HG03432 (cell line): ENCODE results near the gene NOC4L.
"Not testable (repeated sequence)": the region's sequence is repeated elsewhere in the genome, so short reads cannot be mapped to it uniquely, and the experiment has no call there.

Experiments
- ATAC-seq: cut with Tn5 transposase; IDR thresholded peaks from one replicate; pipeline ENCODE4 v1.9.1; 2021; ENCODE audit warnings: mild to moderate bottlenecking, moderate library complexity; ENCODE audit not compliant: unreplicated experiment

The NOC4L gene

DNA sequence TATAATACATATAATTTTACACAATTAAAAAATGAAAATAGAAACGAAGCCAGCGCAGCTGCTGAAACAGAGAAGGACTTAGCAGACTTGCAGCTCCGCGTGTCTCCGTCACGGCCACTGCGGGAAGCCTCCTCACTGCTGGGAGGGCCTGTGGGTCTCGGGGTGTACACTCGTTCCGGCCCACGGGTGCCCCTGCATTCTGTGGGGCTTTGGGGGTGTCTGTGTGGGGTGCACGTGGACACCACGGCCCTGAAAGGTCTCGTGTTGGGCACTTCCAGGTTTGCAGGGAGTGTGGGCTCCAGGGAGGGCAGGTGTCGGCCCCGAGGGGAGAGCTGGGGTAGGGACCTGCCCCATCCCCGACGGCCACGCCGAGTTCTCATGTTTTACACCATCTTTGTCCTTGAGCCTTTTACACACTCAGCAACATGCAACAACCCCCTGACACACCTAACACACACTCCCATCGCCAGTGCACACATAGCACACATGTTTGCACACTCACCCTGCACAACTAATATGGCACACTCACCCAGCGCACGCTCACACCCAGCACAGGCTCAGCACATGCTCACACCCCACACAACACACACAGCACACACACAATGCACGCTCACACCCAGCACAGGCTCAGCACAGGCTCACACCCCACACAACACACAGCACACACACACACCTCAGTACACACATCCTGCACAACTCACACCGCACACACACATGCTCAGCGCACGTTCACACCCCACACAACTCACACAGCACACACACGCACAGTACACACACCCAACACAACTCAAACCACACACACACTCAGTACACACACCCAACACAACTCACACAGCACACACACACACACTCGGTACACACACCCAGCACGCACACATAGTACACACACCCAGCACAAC lies 36.6 kb downstream of the NOC4L start:
- ATAC-seq, result no peak

DNA sequence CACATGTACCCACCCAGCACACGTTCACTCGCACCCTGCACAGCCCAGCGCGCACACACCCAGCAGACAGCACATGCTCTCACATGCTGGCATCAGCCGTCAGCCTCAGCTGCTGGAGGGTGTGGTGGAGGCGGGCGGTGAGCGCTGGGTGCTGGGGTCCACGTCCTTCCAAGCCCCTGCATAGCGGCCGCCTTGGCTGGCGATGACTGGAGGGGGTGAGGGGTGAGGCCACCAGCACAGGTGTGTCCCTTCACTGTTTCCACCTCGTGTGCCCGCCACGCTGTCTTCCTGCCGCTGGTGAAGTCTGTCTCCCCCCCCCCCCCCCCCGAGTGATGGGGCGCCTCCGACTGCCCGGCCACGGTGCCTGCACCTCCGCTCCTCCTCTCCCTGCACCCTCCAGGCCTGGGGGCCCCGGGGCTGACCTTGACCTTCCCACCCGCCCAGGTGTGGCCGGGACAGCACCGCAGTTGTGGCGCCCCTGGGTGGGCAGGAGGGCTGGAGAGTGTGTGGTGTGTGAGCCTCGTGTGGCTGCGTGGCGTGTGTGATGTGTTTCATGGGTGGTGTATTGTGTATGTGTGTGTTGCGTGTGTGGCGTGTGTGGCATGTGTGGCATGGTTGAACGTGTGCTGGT lies 37.4 kb downstream of the NOC4L start:
- no peak for ATAC-seq

DNA sequence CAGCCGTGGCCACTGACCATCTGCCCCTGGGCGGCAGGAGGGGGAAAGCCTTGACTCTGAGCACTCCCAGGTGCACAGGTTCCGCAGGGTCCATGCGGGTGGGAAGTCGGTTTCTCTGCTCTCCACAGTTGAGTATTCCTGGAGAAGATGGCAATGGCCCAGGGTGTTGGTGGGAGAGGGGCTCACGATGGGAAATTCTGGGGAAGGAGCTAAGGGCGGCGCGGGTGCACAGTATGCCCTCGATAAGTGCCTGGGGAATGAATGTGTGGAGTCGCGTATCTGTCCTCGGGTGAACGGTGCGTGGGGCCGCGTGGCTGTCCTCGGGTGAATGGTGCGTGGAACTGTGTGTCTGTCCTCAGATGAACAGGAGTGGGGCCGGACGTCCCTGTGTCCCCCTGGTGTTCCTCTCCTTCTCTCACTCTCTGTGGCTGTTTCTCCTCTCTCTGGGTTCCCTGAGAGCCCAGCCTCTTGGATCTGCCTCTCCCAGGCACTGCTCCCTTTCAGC lies 38.0 kb downstream of the NOC4L start:
- ATAC-seq, result no peak

DNA sequence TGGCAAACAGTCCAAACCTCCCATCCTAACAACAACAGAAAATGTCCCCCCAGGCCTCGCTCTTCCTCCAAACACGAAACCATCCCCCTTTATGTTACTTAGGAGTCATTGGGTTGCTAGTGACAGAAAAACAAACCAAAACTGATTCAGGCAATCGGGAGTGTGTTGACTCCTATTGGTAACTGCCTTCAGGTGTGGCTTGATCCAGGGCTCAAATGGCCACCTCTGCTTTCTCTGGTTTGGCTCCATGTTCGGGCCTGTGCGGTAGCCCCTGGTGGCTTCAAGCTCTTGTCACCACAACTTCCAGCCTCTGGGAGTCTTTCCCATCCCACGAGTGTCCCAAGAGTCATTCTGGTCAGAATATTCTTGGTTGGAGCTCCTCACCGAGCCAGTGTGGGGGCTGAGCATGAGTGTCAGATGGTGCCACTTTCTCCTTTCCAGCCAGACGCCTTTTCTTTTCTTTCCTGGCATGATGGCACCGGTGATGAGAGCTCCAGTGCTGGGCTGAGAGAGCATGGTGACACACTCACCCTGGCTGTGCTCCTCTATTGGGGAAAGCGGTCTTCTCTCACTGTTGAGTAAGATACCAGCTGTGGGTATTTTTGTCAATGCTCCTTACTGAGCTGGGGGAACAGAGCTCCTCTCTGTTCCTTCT lies 38.6 kb downstream of the NOC4L start:
- no peak for ATAC-seq

DNA sequence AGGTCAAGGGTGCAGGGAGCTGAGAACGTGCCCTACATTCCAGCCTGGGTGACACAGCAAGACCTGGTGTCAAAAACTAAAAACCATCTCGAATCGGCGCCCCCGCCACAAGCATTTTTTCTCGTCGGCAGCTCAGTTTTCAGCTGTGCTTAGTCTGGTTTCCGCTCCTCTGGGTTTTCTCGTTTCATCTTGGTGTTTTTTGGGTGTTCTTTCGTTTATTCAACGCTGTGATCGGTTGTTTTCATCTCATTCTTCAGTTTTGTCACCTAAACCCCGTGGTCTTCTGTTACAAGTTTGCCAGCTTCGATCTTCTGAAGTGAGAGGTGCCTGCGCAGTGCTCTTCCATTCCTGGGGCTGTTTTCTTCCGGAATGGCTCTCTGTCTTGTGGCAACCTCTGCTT lies 41.4 kb downstream of the NOC4L start:
- ATAC-seq, result no peak

DNA sequence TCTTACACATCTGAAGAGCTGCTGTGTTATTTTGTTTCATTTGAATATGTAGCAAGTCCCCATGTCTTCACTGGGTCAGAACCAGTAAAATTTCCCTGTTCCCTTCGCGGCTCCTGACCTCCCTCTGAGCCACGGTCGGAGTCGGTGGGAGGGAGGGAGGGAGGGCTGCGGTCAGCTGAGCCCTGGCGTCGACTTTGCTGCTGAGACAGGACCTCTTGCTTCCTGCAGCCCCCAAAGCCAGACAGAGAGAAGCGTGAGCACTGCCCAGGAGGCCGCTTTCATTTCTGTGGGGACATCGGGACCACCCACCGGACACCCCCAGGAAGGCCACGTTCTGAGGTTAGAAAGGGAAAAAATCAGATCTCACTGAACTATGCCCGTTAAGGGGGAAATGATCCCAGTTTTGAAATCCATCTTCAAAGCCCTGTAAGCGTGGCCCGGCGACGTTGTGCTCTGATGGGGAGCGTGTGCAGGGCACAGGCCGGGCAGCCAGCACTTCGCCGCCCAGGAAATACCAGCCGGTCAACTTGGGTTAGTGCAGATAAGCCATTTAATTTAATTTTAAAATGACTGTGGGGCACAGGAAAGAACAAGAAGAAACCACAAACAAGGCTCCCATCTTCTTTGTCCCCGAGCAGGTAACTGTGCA lies 42.1 kb downstream of the NOC4L start:
- no peak for ATAC-seq

DNA sequence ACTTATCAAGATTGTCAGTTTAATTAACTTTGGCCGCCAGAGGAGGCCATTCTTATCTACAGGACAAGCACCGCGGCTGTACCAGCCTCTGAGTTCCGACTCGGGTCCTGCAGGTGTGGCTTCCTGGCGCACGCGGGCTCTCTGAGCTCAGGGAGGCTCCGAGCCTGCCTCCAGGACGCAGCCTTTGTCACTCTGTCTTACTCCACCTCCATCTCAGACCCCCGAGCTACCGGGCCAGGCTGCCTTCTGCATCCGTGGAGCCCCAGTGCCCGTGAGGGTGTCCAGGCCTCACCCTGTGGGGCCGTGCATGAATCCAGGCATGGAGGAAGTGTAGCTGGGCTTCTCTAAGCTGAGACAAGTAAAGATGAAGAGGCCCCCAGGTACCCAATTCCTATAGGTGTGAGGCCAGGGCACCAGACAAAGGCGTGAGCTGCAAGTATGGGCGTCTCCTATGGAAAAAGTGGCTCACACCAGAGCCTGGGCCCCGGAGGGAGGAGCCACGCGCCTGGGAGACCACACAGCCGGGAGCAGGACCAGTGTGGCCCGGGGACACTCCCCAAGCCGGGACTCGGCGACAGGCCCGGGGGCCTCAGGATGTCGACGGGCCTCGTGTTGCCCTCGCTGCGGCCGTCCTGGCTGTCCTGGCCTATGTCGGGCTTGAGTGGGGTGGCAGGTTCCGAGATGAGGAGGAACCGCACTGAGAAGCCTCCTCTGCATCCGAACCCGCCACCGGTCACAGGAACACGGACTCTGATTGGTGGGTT lies 42.8 kb downstream of the NOC4L start:
- ATAC-seq, result no peak

DNA sequence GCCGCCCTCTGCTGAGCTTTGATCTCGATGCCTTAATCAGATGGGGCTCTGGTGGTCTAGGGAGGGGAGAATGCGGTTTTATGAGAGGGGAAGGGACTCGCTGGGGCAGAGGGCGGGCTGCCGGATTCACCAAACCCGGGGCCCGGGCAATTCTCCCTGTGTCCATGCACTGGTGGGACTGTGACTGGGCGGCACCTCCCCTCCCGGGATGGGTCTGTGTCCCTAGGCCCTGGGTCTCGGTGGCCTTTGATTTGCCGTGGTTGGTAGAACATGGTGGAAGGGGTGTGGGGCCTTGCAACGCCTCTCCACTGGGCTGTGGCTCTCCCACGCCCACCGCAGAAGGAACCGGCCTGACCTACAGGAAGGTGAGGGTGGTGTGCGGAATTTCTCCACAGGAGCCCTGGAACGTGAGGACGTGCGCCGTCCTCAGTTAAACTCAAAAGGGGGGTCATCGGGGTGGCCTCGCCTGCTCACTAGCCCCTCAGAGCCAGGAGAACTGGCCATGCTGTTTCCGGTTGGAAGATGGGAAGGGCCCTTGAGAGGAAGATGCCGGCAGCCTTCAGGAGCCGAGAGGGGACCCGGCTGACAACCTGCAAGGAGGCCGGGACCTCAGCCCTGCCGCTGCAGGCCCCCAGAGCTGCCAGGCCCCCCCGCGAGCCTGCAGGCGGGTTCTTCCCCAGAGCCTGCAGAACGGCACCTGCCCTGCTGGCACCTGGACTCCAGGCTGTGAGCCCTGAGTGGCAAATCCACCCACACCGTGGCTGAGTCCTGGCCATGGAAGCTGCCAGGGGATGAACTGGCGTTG lies 43.6 kb downstream of the NOC4L start:
- ATAC-seq, result no peak

DNA sequence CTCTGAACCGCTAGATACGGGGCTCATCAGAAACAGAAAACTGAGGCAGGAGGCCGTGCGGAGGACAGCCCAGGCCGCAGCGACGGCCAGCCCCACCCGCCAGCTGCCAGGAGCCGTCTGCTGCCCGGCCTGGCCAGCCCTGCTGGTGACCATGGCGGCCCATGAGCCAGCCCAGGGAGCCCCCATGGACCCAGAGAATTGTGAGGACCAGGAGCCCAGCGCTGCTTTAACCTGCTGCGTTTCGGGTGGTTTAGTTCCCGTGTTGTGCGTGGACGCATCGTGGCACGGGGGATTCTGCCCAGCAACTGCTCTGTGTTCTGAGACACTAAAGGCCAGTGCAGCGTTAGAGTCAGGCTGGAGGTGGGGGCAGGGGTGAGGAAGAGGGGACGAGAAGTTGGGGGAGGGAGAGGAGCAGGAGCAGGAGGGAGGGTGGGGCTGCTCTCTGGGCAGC lies 44.2 kb downstream of the NOC4L start:
- no peak for ATAC-seq

DNA sequence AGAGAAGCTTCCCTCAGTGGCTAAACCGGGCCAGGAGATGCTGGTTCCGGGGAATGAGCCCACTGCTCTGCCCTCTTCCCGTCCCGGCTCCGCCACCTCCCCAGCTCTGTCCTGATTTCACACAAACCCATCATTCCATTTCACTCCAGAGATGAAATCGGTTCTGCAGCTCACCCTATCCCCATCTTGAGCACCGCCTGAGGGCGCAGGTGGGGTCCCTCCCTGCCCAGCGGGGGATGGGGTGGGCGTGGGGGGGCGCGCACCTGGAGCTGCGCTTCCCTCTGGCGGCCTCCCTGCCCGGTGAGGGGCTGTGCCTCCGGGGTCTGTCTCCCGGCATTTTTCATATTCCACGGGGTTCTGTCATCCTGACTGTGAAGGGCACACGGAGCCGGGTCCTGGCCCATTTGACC lies 44.7 kb downstream of the NOC4L start:
- ATAC-seq, result peak; percentile 1

DNA sequence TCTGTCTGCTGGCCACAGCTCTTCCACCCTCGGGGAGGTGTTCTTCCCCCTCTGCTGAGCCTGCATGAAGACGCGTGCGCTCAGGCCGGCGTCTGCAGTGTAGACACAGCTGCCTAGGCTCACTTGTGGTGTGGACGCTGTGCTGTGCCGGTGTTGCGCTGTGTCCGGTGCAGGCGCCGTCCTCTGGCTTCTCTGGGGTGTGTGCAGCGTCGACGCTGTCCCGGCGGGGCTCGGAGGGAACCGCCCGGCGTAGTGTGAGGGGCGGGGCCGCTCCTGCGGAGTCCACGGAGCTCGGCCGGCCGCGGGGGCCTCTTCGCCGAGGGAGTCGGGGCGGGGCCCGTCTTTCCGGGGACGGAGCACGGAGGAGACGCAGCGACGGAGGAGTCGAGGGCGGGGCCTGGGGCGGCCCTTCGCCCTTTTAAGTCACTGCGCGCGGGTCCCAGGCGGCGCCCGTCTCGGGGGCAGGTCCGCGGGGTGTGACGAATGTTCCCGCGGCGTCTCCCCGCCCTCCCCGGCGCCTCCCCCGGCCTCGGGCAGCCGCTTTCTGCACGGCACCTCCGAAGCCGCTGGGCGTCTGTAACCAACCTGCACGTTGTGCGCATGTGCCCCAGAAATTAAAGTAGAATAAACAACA lies 45.2 kb downstream of the NOC4L start:
- ATAC-seq, result peak; percentile 93

DNA sequence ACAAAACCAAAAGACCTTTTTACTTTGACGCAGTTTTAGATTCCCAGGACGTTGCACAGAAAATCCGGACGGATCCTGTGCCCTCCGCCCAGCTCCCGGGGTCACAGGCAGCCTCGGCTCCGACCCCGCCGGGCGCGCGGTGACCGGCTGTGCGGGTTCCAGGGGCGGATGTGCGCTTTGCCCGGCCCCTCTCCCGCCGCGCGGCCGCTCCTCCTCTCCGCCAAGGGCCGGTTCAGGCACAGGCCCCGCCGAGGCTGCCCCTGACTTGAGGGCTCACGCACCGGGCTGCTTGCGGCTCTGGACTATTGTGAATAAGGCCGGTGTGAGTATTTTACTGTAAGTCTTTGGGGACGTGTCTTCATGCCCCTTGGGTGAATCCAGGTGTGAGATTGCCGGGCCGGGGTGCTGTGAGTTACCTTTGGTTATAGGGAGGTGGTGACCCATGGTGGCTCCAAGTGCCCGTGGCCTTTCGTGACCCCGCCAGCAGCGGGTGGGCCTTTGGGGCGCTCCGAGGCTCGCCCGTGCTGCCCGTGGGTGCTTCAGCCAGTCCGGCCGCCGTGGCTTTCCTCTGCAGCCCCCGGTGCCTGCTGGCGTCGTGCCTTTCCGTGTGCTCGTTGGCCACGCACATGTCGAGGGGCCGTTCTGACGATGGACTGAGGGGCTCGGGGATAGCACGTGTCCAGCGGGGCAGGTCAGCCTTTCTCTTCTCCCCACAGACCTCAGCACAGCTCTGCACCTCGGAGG lies 45.9 kb downstream of the NOC4L start:
- peak; percentile 33 for ATAC-seq

DNA sequence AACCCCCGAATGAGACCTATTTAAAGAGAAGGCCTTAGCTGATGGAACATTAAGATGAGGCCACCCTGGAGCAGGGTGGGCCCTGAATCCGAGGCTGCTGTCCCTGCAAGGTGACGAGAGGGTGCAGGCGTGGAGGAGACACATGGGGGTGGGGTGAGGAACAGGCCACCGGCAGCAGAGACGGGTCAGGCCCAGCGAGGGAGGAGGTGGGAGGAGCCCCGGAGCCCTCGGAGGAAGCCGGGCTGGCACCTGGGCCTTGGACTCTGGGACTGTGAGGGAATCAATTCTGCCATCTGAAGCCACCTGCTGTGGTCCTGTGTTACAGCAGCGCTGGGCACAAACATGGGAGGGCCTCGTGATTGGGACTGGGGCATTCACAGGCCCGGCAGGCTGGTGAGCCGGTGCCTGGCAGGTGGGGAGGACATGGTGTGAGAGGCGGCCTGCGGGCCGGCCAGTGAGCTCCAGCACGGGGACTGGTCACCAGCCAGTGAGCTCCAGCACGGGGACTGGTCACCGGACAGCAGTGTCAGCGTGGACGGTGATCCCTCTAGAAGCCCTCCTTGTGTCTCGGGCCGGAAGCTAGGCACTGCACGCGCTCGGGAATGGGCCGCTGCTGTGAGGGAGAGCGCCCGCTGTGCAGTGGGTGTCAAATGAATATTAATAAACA lies 46.7 kb downstream of the NOC4L start:
- ATAC-seq, result no peak

DNA sequence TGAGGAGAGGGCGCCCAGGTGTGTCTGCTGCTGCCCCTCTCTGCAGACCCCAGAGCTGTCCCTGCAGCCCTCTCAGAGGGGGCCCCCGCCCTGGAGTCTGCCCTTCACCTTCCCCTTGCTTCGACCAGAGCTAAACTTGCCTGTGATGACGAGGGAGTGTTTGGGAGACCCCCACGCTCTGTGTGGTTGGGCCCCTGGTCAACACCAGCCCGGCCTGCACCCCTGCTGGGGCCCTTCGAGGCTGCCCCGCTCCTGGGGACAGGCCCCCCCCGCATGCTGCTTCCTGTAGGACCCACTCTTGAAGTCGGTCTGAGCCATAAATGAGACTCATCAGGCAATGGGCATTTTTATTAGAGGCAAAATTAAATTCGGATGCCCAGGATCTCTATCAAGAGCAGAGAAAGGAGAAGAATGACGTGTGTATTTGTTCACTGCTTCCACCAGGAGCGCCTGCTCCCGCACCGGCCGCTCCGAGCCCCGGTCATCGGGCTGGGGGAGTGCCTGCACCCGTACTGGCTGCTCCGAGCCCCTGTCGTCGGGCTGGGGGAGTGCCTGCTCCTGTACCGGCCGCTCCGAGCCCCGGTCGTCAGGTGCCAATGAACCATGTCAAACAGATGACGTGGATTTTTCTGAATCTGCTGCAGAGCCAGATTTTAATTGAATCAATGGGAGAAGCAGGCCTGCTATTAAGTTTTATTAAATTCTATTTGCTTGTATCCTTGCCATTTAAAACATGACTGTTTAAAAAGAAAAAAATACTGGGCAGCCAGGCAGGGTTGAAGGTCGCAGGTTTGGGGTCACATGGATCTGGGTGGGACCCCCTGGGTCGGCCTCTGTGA lies 47.7 kb downstream of the NOC4L start:
- no peak for ATAC-seq

DNA sequence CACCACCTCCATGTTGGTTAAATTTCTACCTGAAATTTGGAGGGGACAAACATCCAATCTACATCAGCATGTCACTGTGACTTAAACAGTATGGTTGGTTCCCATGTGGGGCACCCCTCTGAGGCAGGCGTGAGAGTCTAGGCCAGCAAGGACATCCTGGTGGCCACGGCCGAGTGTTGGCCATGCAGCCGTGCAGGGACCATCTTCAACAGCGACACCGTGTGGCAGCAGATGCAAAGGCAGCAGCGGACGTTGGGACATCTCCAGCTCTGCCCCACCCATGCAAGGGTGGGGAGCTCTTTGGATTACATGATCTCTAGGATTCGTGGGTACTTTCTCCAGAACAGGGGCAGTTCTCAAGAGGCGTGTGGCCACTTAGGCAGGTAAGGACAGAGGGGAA lies 49.8 kb downstream of the NOC4L start:
- no peak for ATAC-seq

DNA sequence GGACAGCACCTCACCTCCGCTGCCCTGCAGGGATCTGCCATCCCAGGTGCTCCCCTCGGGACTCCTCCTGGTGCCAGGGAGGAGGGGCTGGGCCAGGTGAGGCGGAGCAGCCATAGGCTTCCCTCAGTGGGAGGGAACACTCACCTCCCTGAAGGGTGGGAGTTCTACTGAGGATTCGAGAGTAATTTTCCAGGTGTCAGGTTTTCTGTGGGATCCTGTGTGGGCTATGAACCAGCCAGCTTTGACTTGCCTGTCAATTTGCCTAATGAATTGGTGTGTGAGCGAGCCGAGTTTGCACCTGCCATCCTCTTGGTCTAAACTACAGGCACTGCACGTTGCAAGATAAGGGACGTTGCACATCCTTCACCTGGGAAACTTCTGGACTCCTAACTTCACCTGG lies 50.3 kb downstream of the NOC4L start:
- no peak for ATAC-seq

DNA sequence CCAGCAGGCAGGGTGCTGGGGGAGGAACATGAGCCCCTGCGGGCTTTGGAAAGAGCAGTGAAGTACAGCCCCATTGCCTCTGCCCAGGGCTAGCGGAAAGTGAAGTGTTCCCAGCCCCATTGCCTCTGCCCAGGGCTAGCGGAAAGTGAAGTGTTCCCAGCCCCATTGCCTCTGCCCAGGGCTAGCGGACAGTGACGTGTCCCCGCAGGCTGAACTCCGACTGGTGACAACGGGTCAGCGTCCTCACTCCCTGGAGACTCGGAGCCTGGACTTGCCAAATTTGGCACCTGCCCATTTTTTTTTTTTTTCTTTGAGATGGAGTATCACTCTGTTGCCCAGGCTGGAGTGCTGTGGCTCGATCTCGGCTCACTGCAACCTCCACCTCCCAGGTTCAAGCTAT lies 51.0 kb downstream of the NOC4L start:
- not testable (repeated sequence) for ATAC-seq
